PC-3 (cell line): ENCODE measurements around the gene DHRS3. TPM values are rescaled to one million over a fixed set of nuclear protein-coding genes. Genes with fewer than 3 reads are reported as not detected.

Experiments
- ATAC-seq: fragments of 200-7000 bp; cut with Tn5 transposase; 2 replicates; pipeline ENCODE4 v1.9.1; 2020; ENCODE audit warnings: mild to moderate bottlenecking, moderate library complexity
- BruUV-seq: library from RNA; stranded (reverse); fragments of 400-500 nt; replicated peaks from 2 replicates; lab custom pipeline; 2021; lab: Mats Ljungman, UMichigan
- CTCF ChIA-PET: fragments of 300-600 bp; sonication (Branson Sonifier 250); formaldehyde crosslinking; loops from one replicate; lab custom pipeline; 2022; ENCODE audit warnings: antibody characterized with exemption; lab: Charles Lee
- POLR2A ChIA-PET: fragments of 300-600 bp; sonication (Branson Sonifier 250); formaldehyde crosslinking; loops from one replicate; lab custom pipeline; 2022; ENCODE audit warnings: antibody characterized with exemption; ENCODE audit not compliant: unreplicated experiment; lab: Charles Lee
- DNase-seq: peaks from one replicate; pipeline ENCODE4 v3.0.0-alpha.2; 2015
- H2AFZ ChIP-seq: fragments of 300-600 bp; sonication (generic); 2 replicates; pipeline ENCODE4 v1.6.0; 2016; ENCODE audit warnings: antibody characterized with exemption, low read length
- H3F3A ChIP-seq: fragments of 300-600 bp; sonication (generic); one replicate; pipeline ENCODE4 v1.6.0; 2017; ENCODE audit warnings: antibody characterized with exemption, low read length, control low read depth, mild to moderate bottlenecking; ENCODE audit not compliant: unreplicated experiment
- H3K27ac ChIP-seq: fragments of 300-600 bp; sonication (generic); 2 replicates; pipeline ENCODE4 v1.5.1; 2016; ENCODE audit warnings: mild to moderate bottlenecking, low read length
- H3K27me3 ChIP-seq: fragments of 300-600 bp; sonication (generic); 2 replicates; pipeline ENCODE4 v1.6.1; 2016; ENCODE audit warnings: low read length, mixed read lengths
- H3K36me3 ChIP-seq: fragments of 300-600 bp; sonication (generic); 2 replicates; pipeline ENCODE4 v1.6.1; 2016; ENCODE audit warnings: low read depth, mixed run types, low read length, mixed read lengths
- H3K4me1 ChIP-seq: fragments of 300-600 bp; sonication (generic); 2 replicates; pipeline ENCODE4 v1.5.1; 2016; ENCODE audit warnings: low read length; ENCODE audit not compliant: insufficient read depth
- H3K4me2 ChIP-seq: fragments of 300-600 bp; sonication (generic); 2 replicates; pipeline ENCODE4 v1.6.0; 2016; ENCODE audit warnings: low read length
- H3K4me3 ChIP-seq: fragments of 300-600 bp; sonication (generic); 2 replicates; pipeline ENCODE4 v1.5.1; 2016; ENCODE audit warnings: mild to moderate bottlenecking, low read length, mixed read lengths
- H3K79me2 ChIP-seq: fragments of 300-600 bp; sonication (generic); 2 replicates; pipeline ENCODE4 v1.6.1; 2017; ENCODE audit warnings: low read length, mixed read lengths
- H3K9ac ChIP-seq: fragments of 300-600 bp; sonication (generic); 2 replicates; pipeline ENCODE4 v1.6.0; 2016; ENCODE audit warnings: mild to moderate bottlenecking, low read length
- H3K9me2 ChIP-seq: fragments of 300-600 bp; sonication (generic); replicated peaks from 2 replicates; pipeline ENCODE4 v1.6.1; 2016; ENCODE audit warnings: mixed run types, low read length, mixed read lengths
- H3K9me3 ChIP-seq: fragments of 300-600 bp; sonication (generic); 2 replicates; pipeline ENCODE4 v1.6.1; 2016; ENCODE audit warnings: low read length, mixed read lengths
- H4K20me1 ChIP-seq: fragments of 300-600 bp; sonication (generic); 2 replicates; pipeline ENCODE4 v1.6.1; 2016; ENCODE audit warnings: low read length, mixed read lengths
- CTCF ChIP-seq: fragments of 300-600 bp; sonication (generic); conservative IDR thresholded peaks from 2 replicates; pipeline ENCODE4 v1.5.1; 2017; ENCODE audit warnings: antibody characterized with exemption, low read depth, mild to moderate bottlenecking, low read length
- EZH2 ChIP-seq: fragments of 300-600 bp; sonication (generic); IDR thresholded peaks from one replicate; pipeline ENCODE4 v1.6.1; 2017; ENCODE audit warnings: antibody characterized with exemption, mild to moderate bottlenecking, low read length; ENCODE audit not compliant: unreplicated experiment
- EZH2phosphoT487 ChIP-seq: fragments of 300-600 bp; sonication (generic); IDR thresholded peaks from 2 replicates; pipeline ENCODE4 v1.6.1; 2018; ENCODE audit warnings: mild to moderate bottlenecking, antibody characterized with exemption, low read length, borderline replicate concordance
- intact Hi-C: fragments of 100-400 bp; cut with micrococcal nuclease; formaldehyde crosslinking; loops from 2 replicates; pipeline ENCODE4 v1.9.0; 2023
- total RNA-seq: library from RNA; depleted of rRNA; stranded (reverse); fragments of >200 nt; gene quantifications from 2 replicates; pipeline ENCODE4 v1.2.3, GENCODE V29; 2014

The DHRS3 gene
- total RNA-seq, 1 experiment from 2014 or later: 105 TPM

GRCh38 chr1:12572522-12572921 lies 45.5 kb downstream of the DHRS3 start:
- CTCF ChIA-PET: no interaction called here
- Histone ChIP-seq H3K36me3 (peaks cover 36% of the 10 kb centered on the region), H3F3A (no peaks in the 10 kb centered on the region), H3K79me2 (no peaks in the 10 kb centered on the region), H2AFZ (no peak overlapping the region), H3K9me3 (no peaks in the 10 kb centered on the region), H3K9me2 (no peaks in the 10 kb centered on the region), H4K20me1 (no peaks in the 10 kb centered on the region), H3K27me3 (no peaks in the 10 kb centered on the region), H3K4me3 (no peak overlapping the region), H3K27ac (peak overlapping the region; percentile 77), H3K4me1 (peaks cover 27% of the 10 kb centered on the region), H3K9ac (peak overlapping the region; percentile 15), H3K4me2 (no peak overlapping the region)
- DNase-seq (no peak), ATAC-seq (no peak)
- no peak for TF ChIP-seq EZH2phosphoT487
- TF ChIP-seq CTCF: no peak
- POLR2A ChIA-PET: no interaction called here
- no TSS peak for BruUV-seq
- intact Hi-C loops: no loop called here

- BruUV-seq: no TSS peak
- H3K4me3 ChIP-seq: no peak overlapping the region
- no peak overlapping the region for H3K27ac ChIP-seq
- TF ChIP-seq EZH2: no peak
- no peak for TF ChIP-seq EZH2phosphoT487
- no peak for TF ChIP-seq CTCF
- H3K9me3 ChIP-seq: no peaks in the 10 kb centered on the region
- H3K27me3 ChIP-seq: no peaks in the 10 kb centered on the region
- no peak overlapping the region for H2AFZ ChIP-seq
- H4K20me1 ChIP-seq: no peaks in the 10 kb centered on the region
- no peaks in the 10 kb centered on the region for H3K79me2 ChIP-seq
- POLR2A ChIA-PET: no interaction called here
- no peak for DNase-seq
- H3K9me2 ChIP-seq: no peaks in the 10 kb centered on the region
- no peak overlapping the region for H3K9ac ChIP-seq
- H3K4me1 ChIP-seq: peaks cover 26% of the 10 kb centered on the region
- peaks cover 37% of the 10 kb centered on the region for H3K36me3 ChIP-seq
- no peak overlapping the region for H3K4me2 ChIP-seq
- intact Hi-C loops: no loop called here
- CTCF ChIA-PET: no interaction called here
- no peak for ATAC-seq
- H3F3A ChIP-seq: no peaks in the 10 kb centered on the region
These were observed 47.7 kb downstream of the DHRS3 start for GRCh38 chr1:12570291-12570690.

GRCh38 chr1:12568009-12568767 lies 49.8 kb downstream of the DHRS3 start:
- 0 out of 2 replicates have a peak, but pooled peaks cover under 1% of the 10 kb centered on the region for H3K9me3 ChIP-seq
- H4K20me1 ChIP-seq: no peaks in the 10 kb centered on the region
- POLR2A ChIA-PET: interaction anchor here (0.6 kb wide), 1 partner anchor 8 kb away, joined by 3 read pairs; no protein-coding TSS in a partner anchor
- intact Hi-C loops: no loop called here
- H3K27me3 ChIP-seq: no peaks in the 10 kb centered on the region
- no peak overlapping the region for H3K4me2 ChIP-seq
- TSS peak; percentile 45 for BruUV-seq
- no peak for ATAC-seq
- H3K79me2 ChIP-seq: no peaks in the 10 kb centered on the region
- H3K36me3 ChIP-seq: peaks cover 29% of the 10 kb centered on the region
- no peak overlapping the region for H3K27ac ChIP-seq
- H3K4me1 ChIP-seq: peaks cover 9% of the 10 kb centered on the region
- no peak overlapping the region for H2AFZ ChIP-seq
- H3K9ac ChIP-seq: no peak overlapping the region
- DNase-seq: no peak
- no peak overlapping the region for H3K4me3 ChIP-seq
- TF ChIP-seq EZH2 (no peak), CTCF (no peak), EZH2phosphoT487 (no peak)
- no peaks in the 10 kb centered on the region for H3K9me2 ChIP-seq
- CTCF ChIA-PET: no interaction called here
- H3F3A ChIP-seq: no peaks in the 10 kb centered on the region
